Activated naive CD4-positive, alpha-beta T cell treated with Interleukin-2 at 50 U/mL for 16 hours (primary cell): ENCODE measurements around the gene INS.
A peak's percentile ranks its signal among the peaks of the same experiment; 100 is the strongest.
"Not testable (repeated sequence)": the region's sequence is repeated elsewhere in the genome, so short reads cannot be mapped to it uniquely, and the experiment has no call there.

Source experiments
- DNase-seq: peaks from one replicate; pipeline ENCODE4 v3.0.0-alpha.2; 2020

The INS gene

GRCh38 chr11:2198621-2199365, 37.8 kb upstream of the INS start:
- DNase-seq, result no peak

GRCh38 chr11:2197771-2198520, 36.9 kb upstream of the INS start:
- no peak for DNase-seq

GRCh38 chr11:2196970-2197770, 36.2 kb upstream of the INS start:
- DNase-seq, result peak; percentile 74

DNA sequence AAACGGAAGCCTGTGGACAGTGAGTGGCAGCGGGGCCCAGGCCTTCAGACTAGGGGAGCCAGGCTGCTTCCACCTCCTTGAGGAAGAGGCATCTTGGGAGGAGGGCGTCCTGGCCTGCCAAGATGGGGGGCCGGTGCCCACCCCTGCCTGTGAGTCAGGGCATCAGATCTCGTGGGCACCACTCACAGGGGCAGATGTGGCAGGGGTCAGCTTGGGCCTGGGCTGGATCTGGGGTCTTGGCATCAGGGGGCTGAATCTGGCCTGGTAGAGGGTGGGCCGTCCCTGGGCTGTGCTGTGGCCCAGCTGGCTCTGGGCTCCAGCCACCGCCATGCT, 34.7 kb upstream of the INS start:
- no peak for DNase-seq

- peak; percentile 58 for DNase-seq
Measured at GRCh38 chr11:2194877-2195755, 34.1 kb upstream of the INS start.

DNA sequence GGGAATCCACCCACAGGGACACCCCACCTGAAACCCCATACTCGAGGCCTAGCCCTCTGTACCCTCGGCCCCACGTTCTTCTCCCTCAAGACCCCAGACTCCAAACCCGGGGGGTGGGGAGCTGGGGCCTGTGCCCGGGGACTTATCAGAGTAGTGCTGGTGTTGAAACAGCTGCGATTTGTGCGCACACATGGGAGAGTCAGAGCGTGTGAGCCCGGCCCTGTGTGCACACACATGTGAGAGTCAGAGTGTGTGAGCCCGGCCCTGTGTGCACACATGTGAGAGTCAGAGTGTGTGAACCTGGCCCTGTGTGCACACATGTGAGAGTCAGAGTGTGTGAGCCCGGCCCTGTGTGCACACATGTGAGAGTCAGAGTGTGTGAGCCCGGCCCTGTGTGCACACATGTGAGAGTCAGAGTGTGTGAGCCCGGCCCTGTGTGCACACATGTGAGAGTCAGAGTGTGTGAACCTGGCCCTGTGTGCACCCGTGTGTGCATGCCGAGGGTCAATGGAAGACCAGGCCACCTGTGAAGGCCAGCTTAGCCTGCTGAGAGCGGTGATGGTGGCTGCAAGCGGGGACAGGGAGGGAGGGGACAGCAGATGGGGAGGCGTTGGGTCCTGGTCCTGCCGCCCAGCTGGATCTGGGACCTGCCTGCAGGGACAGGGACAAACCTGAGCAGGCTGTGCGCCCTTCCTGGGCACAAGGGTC, 33.0 kb upstream of the INS start:
- not testable (repeated sequence) for DNase-seq

GRCh38 chr11:2193099-2193887, 32.3 kb upstream of the INS start:
- DNase-seq, result no peak

DNA sequence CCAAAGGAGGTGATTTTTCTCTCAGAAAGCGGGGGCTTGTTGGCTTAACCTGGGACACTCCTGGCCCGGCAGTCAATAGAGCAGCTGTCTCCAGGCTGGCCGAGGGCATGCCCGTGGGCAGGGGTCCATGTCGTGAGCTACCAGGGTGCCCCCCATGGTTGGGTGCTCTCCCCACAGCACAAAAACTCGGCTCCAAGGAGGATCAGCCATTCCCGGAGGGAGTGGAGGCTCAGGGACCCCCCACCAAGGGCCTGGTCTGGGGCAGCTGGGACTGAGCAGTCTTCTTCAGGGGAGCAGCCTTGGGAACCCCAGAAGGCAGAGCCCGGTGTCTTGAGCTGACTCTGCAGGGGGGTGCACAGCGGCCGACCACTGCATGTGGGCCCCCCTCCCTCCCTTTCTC, 31.4 kb upstream of the INS start:
- DNase-seq, result no peak

- no peak for DNase-seq
Measured at GRCh38 chr11:2191883-2192282, 30.9 kb upstream of the INS start.

GRCh38 chr11:2190657-2191471, 29.9 kb upstream of the INS start:
- no peak for DNase-seq

- DNase-seq, result no peak
Measured at GRCh38 chr11:2189938-2190656, 29.1 kb upstream of the INS start.

GRCh38 chr11:2188745-2189144, 27.7 kb upstream of the INS start:
- no peak for DNase-seq

- no peak for DNase-seq
Measured at GRCh38 chr11:2187280-2187707, 26.3 kb upstream of the INS start.

DNA sequence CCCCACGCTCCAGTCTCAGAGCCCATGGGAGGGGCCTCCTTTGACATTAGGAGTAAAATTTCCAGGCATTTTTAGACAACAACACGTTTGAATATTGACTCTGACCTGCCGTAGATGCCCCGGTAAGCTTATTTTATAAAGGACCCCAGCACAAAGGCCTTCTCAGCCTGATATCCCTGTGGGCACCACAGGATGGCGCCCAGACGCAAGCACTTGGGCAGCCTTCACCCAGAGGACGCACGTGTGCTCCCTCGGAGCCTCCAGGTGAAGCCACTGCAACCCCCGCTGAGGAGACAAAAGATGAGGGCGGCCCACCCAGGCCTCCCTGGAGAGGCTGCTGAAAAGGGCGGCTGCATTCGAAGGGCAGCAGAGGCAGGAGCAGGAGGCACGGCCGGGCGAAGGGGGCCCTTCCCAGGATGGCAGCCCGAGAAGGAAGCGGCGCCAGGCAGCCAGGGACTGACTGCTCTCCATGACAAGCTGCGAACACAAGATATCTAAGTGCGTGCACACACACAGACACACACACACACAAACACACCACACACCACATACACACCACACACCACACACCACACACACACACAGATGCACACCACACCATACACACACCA, 25.8 kb upstream of the INS start:
- DNase-seq, result peak; percentile 42

DNA sequence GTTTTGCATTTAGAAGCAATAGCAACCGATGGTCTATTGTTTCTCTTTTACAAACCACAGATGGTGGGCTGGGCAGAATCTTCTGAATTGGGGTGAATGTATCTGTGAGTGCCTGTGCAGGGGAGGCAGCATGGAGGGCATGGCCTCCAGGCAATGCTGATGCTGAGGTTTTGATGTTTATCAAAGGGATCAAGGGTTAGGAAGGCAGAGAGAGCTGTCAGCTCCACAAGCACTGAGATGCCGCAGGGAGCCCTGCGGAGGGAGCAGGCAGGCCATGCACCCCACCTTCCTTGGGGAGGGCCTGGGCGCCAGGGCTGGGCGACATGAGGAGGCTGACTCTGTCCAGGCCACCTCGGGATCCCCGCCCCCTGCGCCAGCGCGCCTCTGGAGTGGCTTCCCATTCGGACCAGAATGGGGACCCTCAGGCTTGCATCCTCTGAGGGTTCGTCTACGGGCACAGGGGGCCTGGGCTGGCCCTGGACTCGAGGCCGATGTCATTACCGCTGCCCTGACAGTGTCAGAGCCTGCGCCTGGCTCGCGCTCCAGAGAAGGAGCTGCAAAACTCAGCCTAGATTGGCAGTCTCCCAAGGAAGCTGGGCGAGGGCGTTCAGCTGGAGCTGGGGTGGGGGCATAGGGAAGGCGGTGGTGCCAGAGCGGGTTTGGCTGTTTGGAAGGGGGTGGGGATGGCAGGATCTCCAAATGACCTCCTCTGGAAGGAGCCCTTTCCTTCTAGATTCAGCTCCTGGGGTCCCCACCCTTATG, 24.5 kb upstream of the INS start:
- DNase-seq, result no peak

GRCh38 chr11:2182692-2183474, 21.9 kb upstream of the INS start:
- DNase-seq, result no peak

DNA sequence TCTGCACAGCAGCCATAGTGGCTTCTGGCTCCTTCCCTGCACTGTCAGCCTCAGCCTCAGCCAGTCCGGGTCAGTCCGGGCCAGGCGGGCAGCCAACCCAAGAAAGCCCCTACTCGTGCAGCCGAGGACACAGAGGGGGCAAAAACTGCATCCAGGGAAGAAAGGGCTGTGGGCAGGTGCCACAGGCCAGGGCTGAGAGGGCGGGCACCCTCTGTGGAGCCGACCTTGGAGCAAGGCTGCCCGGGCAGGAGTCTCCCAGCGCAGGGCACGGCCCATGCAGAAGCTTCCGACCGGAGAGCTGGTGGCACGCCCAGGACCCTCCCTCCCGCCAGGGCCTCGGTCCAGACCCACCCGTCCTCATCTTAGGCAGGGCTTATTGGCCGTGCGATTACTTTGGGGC, 21.1 kb upstream of the INS start:
- DNase-seq, result no peak
